ENCODE results near the gene AP1G2.

- no peak for TF ChIP-seq CTCF (IDR thresholded peaks at IDR 0.05)
- no peak for TF ChIP-seq POLR2A (IDR thresholded peaks at IDR 0.05; ENCODE audit: low read depth)
- TF ChIP-seq POLR2AphosphoS5 (IDR thresholded peaks at IDR 0.05): no peak
- TF ChIP-seq EP300 (IDR thresholded peaks at IDR 0.05): no peak
These were observed 2.0 kb downstream of the AP1G2 start for GRCh38 chr14:23565626-23566025.

Data from esophagus muscularis mucosa (tissue), 4 donors.